ENCODE results near the gene THEMIS.

DNA sequence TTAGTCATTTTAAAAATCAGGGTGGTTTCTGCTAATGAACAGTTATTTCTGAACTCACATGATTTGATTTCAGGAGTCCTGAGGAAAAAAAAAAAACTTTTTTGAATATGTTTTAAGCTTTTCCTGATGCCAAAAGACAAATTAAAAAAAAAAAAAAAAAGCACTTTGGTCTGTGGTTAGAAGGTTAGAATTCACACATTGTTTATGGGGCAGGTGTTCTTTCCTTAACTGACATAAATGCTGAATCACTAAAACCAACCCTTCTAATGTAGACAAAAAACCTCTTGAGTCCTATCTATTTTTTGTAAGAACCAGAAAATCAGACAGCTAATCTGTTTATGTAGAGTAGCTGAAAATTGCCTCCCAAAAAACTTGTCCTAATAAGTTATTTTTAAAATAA, 20.4 kb downstream of the THEMIS start:
- TF ChIP-seq, protein P1, sequence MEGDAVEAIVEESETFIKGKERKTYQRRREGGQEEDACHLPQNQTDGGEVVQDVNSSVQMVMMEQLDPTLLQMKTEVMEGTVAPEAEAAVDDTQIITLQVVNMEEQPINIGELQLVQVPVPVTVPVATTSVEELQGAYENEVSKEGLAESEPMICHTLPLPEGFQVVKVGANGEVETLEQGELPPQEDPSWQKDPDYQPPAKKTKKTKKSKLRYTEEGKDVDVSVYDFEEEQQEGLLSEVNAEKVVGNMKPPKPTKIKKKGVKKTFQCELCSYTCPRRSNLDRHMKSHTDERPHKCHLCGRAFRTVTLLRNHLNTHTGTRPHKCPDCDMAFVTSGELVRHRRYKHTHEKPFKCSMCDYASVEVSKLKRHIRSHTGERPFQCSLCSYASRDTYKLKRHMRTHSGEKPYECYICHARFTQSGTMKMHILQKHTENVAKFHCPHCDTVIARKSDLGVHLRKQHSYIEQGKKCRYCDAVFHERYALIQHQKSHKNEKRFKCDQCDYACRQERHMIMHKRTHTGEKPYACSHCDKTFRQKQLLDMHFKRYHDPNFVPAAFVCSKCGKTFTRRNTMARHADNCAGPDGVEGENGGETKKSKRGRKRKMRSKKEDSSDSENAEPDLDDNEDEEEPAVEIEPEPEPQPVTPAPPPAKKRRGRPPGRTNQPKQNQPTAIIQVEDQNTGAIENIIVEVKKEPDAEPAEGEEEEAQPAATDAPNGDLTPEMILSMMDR (IDR thresholded peaks at IDR 0.05): no peak
- TF ChIP-seq POLR2AphosphoS5 (IDR thresholded peaks at IDR 0.05): no peak
